D721Med (cell line): ENCODE results near the gene FAM117B.

Experiments
- DNase-seq: peaks from one replicate; pipeline ENCODE4 v3.0.0; 2011; ENCODE audit warnings: low spot score; ENCODE audit not compliant: insufficient read length
- FAIRE-seq: peaks from 2 replicates; lab custom pipeline; 2011; peaks lifted over from hg19 to GRCh38; lab: Jason Lieb, UNC
- CTCF ChIP-seq: IDR thresholded peaks from 2 replicates; pipeline ENCODE4 v1.5.1; 2012; ENCODE audit warnings: mild to moderate bottlenecking, control low read depth; ENCODE audit not compliant: insufficient read depth; ENCODE audit errors: missing control alignments

The FAM117B gene

GRCh38 chr2:202808754-202809153 lies 174.0 kb downstream of the FAM117B start:
- DNase-seq: no peak
- no peak for FAIRE-seq
- no peak for TF ChIP-seq CTCF

- FAIRE-seq: no peak
- TF ChIP-seq CTCF: no peak
- DNase-seq: no peak
Observed at GRCh38 chr2:202813387-202813786, 178.6 kb downstream of the FAM117B start.

- no peak for TF ChIP-seq CTCF
- DNase-seq: no peak
- no peak for FAIRE-seq
Observed at GRCh38 chr2:202814226-202814625, 179.5 kb downstream of the FAM117B start.

- no peak for TF ChIP-seq CTCF
- FAIRE-seq: no peak
- DNase-seq: no peak
Observed at GRCh38 chr2:202815548-202816360, 181.0 kb downstream of the FAM117B start.

- FAIRE-seq (no peak), DNase-seq (no peak)
- no peak for TF ChIP-seq CTCF
Observed at GRCh38 chr2:202817771-202818170, 183.0 kb downstream of the FAM117B start.

GRCh38 chr2:202818321-202818720 lies 183.6 kb downstream of the FAM117B start:
- no peak for FAIRE-seq
- no peak for TF ChIP-seq CTCF
- no peak for DNase-seq
